Epithelial cell of umbilical artery (primary cell): ENCODE data around the gene DYNLT4. TPM values are rescaled to one million over a fixed set of nuclear protein-coding genes. Genes with fewer than 3 reads are reported as not detected.

Experiments
- total RNA-seq: library from RNA; depleted of rRNA; stranded (reverse); fragments of >200 nt; gene quantifications from 2 replicates; pipeline ENCODE4 v1.2.3, GENCODE V29; 2014

The DYNLT4 gene, protein sequence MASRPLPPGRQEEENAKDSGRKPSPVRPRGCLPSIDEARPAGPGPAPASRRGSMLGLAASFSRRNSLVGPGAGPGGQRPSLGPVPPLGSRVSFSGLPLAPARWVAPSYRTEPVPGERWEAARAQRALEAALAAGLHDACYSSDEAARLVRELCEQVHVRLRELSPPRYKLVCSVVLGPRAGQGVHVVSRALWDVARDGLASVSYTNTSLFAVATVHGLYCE
- not detected in 2 replicates for total RNA-seq

DNA sequence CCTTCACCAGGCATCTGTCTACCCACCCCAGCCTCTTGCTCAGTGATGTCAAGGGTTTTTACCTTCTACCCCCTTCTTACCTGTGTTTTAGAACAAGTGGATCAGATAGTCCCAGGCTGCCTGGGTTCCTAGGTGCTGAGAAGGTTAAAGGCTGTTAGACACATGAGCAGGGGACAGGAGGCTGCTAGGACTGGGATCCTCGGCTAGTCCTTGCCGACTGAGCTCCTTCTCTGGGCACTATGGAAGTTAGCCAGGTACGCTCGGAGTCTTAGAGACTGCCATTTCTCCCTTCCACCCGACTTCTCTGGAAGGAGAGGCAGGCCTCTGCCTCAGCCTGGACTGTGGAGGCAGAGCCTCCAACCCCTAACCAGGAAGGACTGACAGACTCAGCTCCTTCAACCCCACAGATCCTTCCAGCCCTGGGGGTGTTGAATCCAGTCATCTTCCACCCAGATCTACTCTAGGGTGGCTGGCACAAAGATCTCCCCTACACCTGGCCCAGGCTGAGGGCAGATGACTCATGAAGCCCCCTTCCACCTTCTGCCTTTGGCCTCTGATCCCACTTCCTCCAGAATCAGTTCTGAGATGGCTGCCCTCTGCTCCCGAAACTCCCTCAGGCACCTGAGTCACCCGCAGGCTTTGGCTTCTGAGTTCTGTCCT, at the start of gene DYNLT4:
DYNLT4 (minus strand) TSS at position 648 of the 660 bp plus-strand sequence. CDS start 683 bp downstream, outside the sequence.

DNA sequence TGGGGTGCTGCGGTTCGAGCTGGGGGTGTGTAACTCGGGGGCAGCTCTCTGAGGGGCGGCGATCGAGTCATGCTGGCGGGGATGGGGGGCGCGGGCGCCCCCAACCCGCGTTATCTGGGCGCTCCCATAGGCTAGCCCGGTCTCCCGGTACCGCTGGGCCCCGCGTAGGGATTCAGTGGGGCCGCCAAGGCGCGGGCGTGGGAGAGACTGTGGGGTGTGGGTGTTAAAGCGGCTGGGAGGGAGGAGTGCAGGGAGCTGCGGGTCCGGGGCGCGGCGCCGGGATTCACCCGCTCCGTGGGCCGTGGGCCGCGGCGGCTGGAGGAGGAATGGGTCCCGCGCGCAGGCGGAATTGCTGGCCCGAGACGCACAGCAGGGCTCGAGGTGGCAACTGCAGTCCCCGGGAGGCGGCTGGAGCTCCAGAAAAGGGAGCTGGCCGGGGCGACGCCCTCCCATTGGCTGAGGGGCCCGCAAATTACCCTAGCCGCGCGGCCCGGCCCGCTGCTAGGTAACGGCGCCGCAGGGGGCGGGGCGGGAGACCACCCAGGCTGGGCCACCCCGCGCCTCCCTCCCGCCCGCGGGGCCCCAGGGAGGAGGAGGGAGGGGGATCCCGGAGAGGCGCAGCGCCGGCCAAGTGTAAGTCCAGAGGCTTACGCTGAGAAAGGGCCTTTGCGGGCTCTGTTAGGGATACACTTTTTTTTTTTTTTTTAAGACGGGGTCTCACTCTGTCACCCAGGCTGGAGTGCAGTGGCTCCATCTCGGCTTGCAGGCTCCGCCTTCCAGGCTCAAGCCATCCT, 35.9 kb upstream of the DYNLT4 start, which contains the start of gene PTCH2:
PTCH2 (minus strand) TSS at position 392 of the 794 bp plus-strand sequence; CDS start at position 71, 321 bp downstream.

DNA sequence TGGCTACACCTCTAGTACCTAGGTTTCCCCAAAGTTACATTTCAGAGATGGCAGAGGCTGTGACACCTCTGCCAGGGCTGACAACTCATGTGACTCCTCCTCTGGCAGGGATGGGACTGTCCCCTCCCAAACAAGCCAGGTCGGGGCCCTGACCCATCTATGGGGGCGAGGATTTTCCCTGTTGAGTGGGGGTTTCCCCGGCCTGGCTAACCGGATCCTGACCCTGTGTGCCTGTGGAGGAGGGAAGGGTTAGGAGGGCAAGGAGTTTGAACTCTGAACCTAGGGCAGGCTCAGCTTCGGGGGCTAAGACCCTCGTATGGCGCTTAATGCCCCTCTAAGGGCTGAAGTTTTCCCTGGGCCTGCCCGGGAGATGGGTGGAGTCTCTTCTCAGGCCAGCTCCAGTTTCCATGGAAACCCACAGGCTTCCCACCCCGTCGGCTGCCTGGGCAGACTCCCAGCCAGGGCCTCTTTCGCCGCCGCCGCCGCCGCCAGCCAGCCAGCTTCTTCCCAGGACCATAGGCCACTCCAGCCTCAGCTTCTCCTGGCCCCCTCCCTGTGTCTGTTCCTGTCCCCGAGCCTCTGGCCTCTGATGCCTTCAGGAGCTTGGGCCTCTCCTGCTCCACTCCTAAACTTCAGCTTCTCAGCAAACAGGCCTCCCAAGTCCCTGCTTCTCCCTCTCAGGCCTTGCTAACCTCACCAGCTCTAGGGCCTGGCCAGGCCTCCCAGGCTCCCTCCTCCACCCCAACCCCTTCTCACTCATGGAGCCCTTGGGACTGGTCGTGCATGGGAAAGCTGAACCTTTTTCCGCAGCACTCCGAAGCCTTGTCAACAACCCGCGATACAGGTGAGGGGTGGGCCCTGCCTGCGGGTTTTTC, 1.1 kb upstream of the DYNLT4 start, which contains the start of gene BTBD19:
BTBD19 (plus strand) TSS at position 461 of the 875 bp plus-strand sequence; CDS start at position 759, 298 bp downstream.

DNA sequence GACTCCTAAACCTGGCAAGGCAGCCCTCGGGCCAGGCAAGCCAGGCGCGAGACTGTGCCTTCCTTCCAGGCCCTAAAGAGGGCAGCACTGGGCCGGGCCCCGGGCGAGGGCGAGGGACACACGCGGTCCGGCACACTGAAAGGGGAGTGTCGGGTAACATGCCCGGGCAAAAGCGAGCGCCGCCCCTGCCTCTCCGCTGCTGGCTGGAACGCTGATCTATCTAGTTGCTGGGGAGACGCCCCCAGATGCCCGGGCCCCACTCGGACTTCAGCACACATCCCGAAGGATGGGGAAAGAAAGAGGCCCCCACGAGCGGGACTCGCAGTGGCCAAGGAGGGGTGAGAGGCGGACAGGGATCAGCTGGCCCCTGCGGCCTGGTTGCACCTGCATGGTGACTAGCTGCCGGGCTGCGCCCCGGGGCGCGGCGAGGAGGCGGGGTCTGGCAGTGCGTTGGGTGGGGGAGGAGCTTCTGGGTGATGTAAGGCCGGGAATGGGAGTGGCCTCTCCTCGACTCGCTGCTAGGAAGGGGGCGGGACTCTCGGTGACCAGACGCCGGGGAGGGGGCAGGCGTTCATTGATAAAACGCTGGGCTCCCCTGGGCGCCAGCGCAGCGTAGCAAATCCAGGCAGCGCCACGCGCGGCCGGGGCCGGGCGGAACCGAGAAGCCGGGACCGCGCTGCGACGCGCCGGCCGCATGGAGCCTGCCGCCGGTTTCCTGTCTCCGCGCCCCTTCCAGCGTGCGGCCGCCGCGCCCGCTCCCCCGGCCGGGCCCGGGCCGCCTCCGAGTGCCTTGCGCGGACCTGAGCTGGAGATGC, 7.2 kb downstream of the DYNLT4 start, which contains the start of gene PLK3:
PLK3 (plus strand) TSS at position 608 of the 815 bp plus-strand sequence; CDS start at position 695, 87 bp downstream.

DNA sequence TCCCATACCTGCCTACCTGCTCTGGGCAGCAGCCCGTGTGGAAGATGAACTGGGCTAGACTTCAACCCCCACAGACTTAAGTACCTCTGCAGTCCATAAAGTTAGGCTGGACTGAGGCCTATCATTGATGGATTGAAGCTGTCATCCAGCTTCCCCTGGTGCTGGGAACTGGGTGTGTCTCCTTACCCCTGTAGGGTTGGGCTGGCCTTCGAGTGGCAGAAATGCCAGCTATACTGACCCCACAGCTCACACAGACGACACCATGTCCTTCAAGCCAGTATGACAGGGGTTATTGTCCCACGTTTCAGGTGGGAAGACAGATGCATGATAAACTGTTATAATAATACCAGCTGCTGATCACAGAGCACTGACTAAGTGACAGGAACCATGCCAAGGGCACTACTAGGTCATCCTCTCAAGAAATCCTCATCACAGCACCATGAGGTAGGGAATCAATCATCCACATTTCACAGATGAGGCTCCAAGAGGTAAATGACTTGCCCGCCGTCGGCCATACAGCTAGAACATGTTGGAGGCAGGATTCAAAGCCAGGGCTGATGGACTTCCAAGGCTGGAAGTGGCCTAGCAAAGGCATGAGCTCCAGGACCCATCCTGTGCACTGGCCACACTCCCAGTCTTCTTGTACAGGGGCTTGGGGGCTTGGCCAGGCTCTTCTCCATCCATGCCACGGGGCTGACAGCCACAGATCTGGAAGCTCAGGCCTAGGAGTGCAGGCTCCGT, 18.9 kb downstream of the DYNLT4 start, which contains the start of gene BEST4:
BEST4 (minus strand) TSS at position 51 of the 741 bp plus-strand sequence. CDS start 465 bp downstream, outside the sequence.

DNA sequence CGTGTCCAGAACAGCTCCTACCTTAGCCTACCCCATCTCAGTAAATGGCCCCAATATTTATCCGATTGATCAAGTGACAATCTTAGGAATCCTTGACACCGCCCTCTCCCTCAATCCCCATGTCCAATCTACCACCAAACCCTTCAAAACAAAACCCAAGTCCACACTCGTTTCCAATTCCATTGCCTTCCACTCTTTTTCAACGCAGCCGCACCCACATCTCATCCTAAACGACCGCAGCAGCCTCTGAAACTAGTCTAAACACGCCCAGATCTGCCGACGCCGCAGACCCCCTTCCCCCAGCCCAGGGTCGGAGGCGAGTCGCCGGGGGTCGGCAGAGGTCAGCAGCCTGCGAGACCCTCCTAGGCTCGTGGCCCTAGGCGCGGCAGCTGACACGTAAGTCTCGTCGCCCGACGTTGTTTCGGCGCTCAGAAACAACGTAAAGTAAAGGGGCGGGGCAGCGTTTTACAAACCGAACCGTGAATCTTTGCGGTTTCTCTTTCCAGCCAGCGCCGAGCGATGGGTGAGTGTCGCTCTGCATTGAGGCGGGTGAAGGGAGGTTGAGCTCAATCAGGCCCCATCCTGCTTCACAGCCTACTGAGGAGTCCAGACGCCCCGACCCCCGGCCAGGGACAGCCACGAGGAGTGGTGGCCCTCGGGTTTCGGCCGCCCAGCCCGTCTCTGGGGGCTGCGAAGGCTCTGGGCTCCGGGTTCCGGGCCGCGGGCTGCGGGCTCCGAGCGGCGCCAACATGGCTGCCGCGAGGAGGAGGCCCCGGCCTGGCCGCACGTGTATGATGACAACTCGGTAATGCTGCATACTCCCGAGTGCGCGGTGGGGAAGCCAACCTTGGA, 31.8 kb downstream of the DYNLT4 start, which contains the start of gene RPS8:
RPS8 (plus strand) TSS at position 463 of the 852 bp plus-strand sequence; CDS start at position 520, 57 bp downstream.

Other genes starting within 250 kb of the DYNLT4 start
- 3.2 and 5.0 TPM in 2 replicates for gene TMEM53, start 132.9 kb downstream of the DYNLT4 start, total RNA-seq
- 0.46 TPM in 1 of 2 replicates, not detected in the other for gene ARMH1, start 132.6 kb downstream of the DYNLT4 start, total RNA-seq
- gene RNU5D-1, start 76.2 kb downstream of the DYNLT4 start, total RNA-seq, result not detected in 2 replicates
- 31.2 and 35.3 TPM in 2 replicates for gene KIF2C, start 67.5 kb downstream of the DYNLT4 start, total RNA-seq
- 1,943 and 2,370 TPM in 2 replicates for gene RPS8, start 31.8 kb downstream of the DYNLT4 start, total RNA-seq
- gene BEST4, start 19.2 kb downstream of the DYNLT4 start, total RNA-seq, result 0.32 TPM in 1 of 2 replicates, not detected in the other
- gene PLK3, start 7.0 kb downstream of the DYNLT4 start, total RNA-seq, result 18.5 and 32.2 TPM in 2 replicates
- gene BTBD19, start 1.2 kb upstream of the DYNLT4 start, total RNA-seq, result 8.1 and 8.2 TPM in 2 replicates
- gene PTCH2, start 35.9 kb upstream of the DYNLT4 start, total RNA-seq, result 0.30 TPM in 1 of 2 replicates, not detected in the other
- 51.0 and 55.5 TPM in 2 replicates for gene EIF2B3, start 179.2 kb upstream of the DYNLT4 start, total RNA-seq
- 16.9 and 22.3 TPM in 2 replicates for gene HECTD3, start 204.0 kb upstream of the DYNLT4 start, total RNA-seq
- gene UROD, start 204.9 kb upstream of the DYNLT4 start, total RNA-seq, result 223 and 329 TPM in 2 replicates